Measurements from ENCODE around the gene MAFB. TPM values are rescaled to one million over a fixed set of nuclear protein-coding genes. Genes with fewer than 3 reads are reported as not detected.

Gene MAFB
- total and polyA plus RNA-seq, 4 donors: 9.7 to 12.9 (median 11.4) TPM

DNA sequence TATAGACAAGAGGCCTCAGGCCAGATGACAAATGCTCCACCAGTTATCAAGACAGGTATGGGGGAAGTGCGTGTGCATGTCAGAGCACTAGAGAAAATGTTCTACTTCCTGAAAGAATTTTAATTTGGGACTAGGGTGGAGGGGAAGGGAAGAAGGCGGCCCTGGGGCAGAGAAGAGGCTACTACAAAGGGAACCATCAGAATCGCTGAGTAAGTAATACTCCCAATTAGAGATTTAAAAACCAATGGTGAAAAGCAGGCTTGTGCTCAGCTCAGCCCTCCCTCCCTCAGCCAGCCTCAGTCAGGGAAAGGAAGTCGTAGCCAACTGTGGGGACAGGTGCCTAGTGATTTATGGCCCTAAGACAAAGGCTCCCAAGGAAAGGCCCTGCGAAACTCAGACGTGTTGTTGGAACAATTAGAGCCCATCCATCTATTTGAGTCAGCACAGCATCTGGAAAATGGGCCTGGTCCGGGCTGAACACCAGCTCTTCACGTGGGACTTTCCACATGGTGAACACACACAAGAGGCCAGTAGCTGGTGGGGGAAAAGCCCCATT, 15.0 kb upstream of the MAFB start:
- H3K27me3 ChIP-seq (ENCODE audit: control insufficient read depth in 4 of 4, insufficient read depth in 4 of 4, low read length in 3 of 4): no peaks in the 10 kb centered on the region
- WGBS: 81% methylated on average over 8 of the region's 8 CpGs
- no peak for DNase-seq (ENCODE audit: low spot score)
- H3K36me3 ChIP-seq (ENCODE audit: control insufficient read depth in 4 of 4, insufficient read depth in 3 of 4, low read depth in 1 of 4, low read length in 3 of 4): no peaks in the 10 kb centered on the region
- H3K27ac ChIP-seq (ENCODE audit: low read depth in 1 of 2, low read length in 2 of 2): no peak overlapping the region
- H3K4me3 ChIP-seq (ENCODE audit: low read depth in 1 of 3, low read length in 3 of 3): no peak overlapping the region
- no peak for TF ChIP-seq GABPA (IDR thresholded peaks at IDR 0.05 in 1 of 2, conservative IDR thresholded peaks at IDR 0.05 in 1 of 2)
- H3K4me1 ChIP-seq (ENCODE audit: control insufficient read depth in 4 of 4, insufficient read depth in 4 of 4, low read length in 3 of 4): no peaks in the 10 kb centered on the region
- no peak overlapping the region for H3K9ac ChIP-seq (ENCODE audit: low read depth in 1 of 2, low read length in 2 of 2)
- no peaks in the 10 kb centered on the region for H3K9me3 ChIP-seq (ENCODE audit: control insufficient read depth in 4 of 4, low read length in 3 of 4)

DNA sequence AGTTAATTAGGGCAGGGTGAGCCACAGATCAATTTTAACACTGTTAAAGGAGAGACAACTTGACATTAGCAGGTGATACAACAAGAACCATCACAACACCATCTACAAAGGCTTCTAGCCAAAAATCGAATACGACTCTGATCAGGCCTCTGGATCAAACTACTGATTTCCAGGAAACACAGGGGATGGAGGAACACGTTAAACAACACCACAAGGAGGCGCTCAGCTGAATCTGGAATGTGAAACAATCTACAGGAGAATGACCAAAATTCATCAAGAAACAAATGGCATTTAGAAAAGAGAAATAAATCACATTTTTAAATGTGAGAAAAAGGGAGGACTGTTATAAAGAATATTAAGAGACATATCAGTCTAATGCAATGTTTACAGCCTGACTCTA, 13.5 kb upstream of the MAFB start:
- Histone ChIP-seq H3K4me3 (ENCODE audit: low read depth in 1 of 3, low read length in 3 of 3) (no peak overlapping the region), H3K4me1 (ENCODE audit: control insufficient read depth in 4 of 4, insufficient read depth in 4 of 4, low read length in 3 of 4) (peaks cover 0 to 5% (median 0%) of the 10 kb centered on the region in 4 donors), H3K9ac (ENCODE audit: low read depth in 1 of 2, low read length in 2 of 2) (no peak overlapping the region), H3K27ac (ENCODE audit: low read depth in 1 of 2, low read length in 2 of 2) (no peak overlapping the region), H3K27me3 (ENCODE audit: control insufficient read depth in 4 of 4, insufficient read depth in 4 of 4, low read length in 3 of 4) (no peaks in the 10 kb centered on the region), H3K36me3 (ENCODE audit: control insufficient read depth in 4 of 4, insufficient read depth in 3 of 4, low read depth in 1 of 4, low read length in 3 of 4) (no peaks in the 10 kb centered on the region), H3K9me3 (ENCODE audit: control insufficient read depth in 4 of 4, low read length in 3 of 4) (no peaks in the 10 kb centered on the region)
- DNase-seq (ENCODE audit: low spot score): no peak
- TF ChIP-seq NR2F2 (IDR thresholded peaks at IDR 0.05): no peak
- no peak for TF ChIP-seq RAD21 (IDR thresholded peaks at IDR 0.05)
- WGBS: 75% methylated on average over 4 of the region's 4 CpGs

DNA sequence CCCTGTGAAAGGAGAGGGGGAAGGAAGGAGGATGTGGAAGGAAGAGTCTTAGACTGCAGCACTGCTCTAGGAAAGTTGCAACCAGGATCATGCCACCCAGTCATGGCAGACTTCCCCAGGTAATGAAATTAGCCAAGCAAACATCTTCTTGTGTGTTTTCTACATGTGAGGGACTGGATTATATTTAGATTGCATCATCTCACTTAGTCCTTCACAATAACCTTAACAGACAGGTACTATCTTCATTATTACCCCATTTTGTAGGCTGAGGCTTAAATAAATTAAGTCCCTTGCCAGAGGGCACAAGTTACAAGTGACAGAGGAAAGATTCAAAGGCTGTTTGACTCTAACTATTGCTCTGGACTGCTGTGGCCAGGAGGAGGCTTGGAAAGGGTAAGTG, 9.7 kb upstream of the MAFB start:
- H3K9me3 ChIP-seq (ENCODE audit: control insufficient read depth in 4 of 4, low read length in 3 of 4): no peaks in the 10 kb centered on the region
- H3K27ac ChIP-seq (ENCODE audit: low read depth in 1 of 2, low read length in 2 of 2): no peak overlapping the region
- TF ChIP-seq, protein P1, sequence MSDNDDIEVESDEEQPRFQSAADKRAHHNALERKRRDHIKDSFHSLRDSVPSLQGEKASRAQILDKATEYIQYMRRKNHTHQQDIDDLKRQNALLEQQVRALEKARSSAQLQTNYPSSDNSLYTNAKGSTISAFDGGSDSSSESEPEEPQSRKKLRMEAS (IDR thresholded peaks at IDR 0.05): no peak
- DNase-seq (ENCODE audit: low spot score): no peak
- H3K36me3 ChIP-seq (ENCODE audit: control insufficient read depth in 4 of 4, insufficient read depth in 3 of 4, low read depth in 1 of 4, low read length in 3 of 4): no peaks in the 10 kb centered on the region
- no peaks in the 10 kb centered on the region for H3K27me3 ChIP-seq (ENCODE audit: control insufficient read depth in 4 of 4, insufficient read depth in 4 of 4, low read length in 3 of 4)
- H3K9ac ChIP-seq (ENCODE audit: low read depth in 1 of 2, low read length in 2 of 2): no peak overlapping the region
- H3K4me3 ChIP-seq (ENCODE audit: low read depth in 1 of 3, low read length in 3 of 3): no peak overlapping the region
- H3K4me1 ChIP-seq (ENCODE audit: control insufficient read depth in 4 of 4, insufficient read depth in 4 of 4, low read length in 3 of 4): peaks cover 0 to 5% (median 0%) of the 10 kb centered on the region in 4 donors

DNA sequence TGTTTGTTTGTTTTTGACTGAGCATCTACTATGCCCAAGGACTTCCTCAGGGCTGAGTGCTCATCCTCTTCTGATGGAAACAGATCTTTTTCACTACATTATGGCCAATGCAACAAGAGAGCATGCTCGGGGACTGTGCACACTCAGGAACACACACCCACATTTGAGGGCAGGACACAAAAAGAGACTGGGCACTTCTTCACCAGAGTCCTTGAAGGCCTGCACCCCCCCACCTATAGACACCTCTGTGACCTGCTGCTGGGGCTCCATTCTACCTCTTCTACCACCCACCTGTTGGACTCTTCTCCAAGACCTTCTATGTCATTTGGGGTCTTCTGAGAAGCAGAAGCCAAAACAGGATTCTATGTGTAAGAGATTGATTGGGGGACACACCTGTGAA, 9.2 kb upstream of the MAFB start:
- H3K36me3 ChIP-seq (ENCODE audit: control insufficient read depth in 4 of 4, insufficient read depth in 3 of 4, low read depth in 1 of 4, low read length in 3 of 4): no peaks in the 10 kb centered on the region
- no peaks in the 10 kb centered on the region for H3K9me3 ChIP-seq (ENCODE audit: control insufficient read depth in 4 of 4, low read length in 3 of 4)
- peaks cover 0 to 5% (median 0%) of the 10 kb centered on the region in 4 donors for H3K4me1 ChIP-seq (ENCODE audit: control insufficient read depth in 4 of 4, insufficient read depth in 4 of 4, low read length in 3 of 4)
- H3K27ac ChIP-seq (ENCODE audit: low read depth in 1 of 2, low read length in 2 of 2): no peak overlapping the region
- no peak overlapping the region for H3K9ac ChIP-seq (ENCODE audit: low read depth in 1 of 2, low read length in 2 of 2)
- H3K27me3 ChIP-seq (ENCODE audit: control insufficient read depth in 4 of 4, insufficient read depth in 4 of 4, low read length in 3 of 4): no peaks in the 10 kb centered on the region
- 89% methylated on average over 1 of the region's 1 CpG for WGBS
- no peak overlapping the region for H3K4me3 ChIP-seq (ENCODE audit: low read depth in 1 of 3, low read length in 3 of 3)
- no peak for DNase-seq (ENCODE audit: low spot score)
- TF ChIP-seq, protein P2, sequence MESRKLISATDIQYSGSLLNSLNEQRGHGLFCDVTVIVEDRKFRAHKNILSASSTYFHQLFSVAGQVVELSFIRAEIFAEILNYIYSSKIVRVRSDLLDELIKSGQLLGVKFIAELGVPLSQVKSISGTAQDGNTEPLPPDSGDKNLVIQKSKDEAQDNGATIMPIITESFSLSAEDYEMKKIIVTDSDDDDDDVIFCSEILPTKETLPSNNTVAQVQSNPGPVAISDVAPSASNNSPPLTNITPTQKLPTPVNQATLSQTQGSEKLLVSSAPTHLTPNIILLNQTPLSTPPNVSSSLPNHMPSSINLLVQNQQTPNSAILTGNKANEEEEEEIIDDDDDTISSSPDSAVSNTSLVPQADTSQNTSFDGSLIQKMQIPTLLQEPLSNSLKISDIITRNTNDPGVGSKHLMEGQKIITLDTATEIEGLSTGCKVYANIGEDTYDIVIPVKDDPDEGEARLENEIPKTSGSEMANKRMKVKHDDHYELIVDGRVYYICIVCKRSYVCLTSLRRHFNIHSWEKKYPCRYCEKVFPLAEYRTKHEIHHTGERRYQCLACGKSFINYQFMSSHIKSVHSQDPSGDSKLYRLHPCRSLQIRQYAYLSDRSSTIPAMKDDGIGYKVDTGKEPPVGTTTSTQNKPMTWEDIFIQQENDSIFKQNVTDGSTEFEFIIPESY (IDR thresholded peaks at IDR 0.05): no peak
- TF ChIP-seq GABPA (IDR thresholded peaks at IDR 0.05 in 1 of 2, conservative IDR thresholded peaks at IDR 0.05 in 1 of 2) (no peak), NR2F2 (IDR thresholded peaks at IDR 0.05) (no peak), YY1 (IDR thresholded peaks at IDR 0.05) (no peak), FOXA2 (IDR thresholded peaks at IDR 0.05) (no peak), EGR1 (IDR thresholded peaks at IDR 0.05; ENCODE audit: low read depth in 2 of 2) (no peak), HNF4G (IDR thresholded peaks at IDR 0.05) (no peak), SP1 (IDR thresholded peaks at IDR 0.05) (no peak), FOXA1 (IDR thresholded peaks at IDR 0.05) (no peak), TAF1 (conservative IDR thresholded peaks at IDR 0.05) (no peak), HNF4A (conservative IDR thresholded peaks at IDR 0.05) (no peak), RAD21 (IDR thresholded peaks at IDR 0.05) (no peak), JUND (IDR thresholded peaks at IDR 0.05) (no peak), RXRA (IDR thresholded peaks at IDR 0.05) (no peak)
- TF ChIP-seq, protein P3, sequence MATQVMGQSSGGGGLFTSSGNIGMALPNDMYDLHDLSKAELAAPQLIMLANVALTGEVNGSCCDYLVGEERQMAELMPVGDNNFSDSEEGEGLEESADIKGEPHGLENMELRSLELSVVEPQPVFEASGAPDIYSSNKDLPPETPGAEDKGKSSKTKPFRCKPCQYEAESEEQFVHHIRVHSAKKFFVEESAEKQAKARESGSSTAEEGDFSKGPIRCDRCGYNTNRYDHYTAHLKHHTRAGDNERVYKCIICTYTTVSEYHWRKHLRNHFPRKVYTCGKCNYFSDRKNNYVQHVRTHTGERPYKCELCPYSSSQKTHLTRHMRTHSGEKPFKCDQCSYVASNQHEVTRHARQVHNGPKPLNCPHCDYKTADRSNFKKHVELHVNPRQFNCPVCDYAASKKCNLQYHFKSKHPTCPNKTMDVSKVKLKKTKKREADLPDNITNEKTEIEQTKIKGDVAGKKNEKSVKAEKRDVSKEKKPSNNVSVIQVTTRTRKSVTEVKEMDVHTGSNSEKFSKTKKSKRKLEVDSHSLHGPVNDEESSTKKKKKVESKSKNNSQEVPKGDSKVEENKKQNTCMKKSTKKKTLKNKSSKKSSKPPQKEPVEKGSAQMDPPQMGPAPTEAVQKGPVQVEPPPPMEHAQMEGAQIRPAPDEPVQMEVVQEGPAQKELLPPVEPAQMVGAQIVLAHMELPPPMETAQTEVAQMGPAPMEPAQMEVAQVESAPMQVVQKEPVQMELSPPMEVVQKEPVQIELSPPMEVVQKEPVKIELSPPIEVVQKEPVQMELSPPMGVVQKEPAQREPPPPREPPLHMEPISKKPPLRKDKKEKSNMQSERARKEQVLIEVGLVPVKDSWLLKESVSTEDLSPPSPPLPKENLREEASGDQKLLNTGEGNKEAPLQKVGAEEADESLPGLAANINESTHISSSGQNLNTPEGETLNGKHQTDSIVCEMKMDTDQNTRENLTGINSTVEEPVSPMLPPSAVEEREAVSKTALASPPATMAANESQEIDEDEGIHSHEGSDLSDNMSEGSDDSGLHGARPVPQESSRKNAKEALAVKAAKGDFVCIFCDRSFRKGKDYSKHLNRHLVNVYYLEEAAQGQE (IDR thresholded peaks at IDR 0.05): no peak
- TF ChIP-seq, protein P4, sequence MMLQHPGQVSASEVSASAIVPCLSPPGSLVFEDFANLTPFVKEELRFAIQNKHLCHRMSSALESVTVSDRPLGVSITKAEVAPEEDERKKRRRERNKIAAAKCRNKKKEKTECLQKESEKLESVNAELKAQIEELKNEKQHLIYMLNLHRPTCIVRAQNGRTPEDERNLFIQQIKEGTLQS (IDR thresholded peaks at IDR 0.05): no peak
- TF ChIP-seq, protein P1 (IDR thresholded peaks at IDR 0.05): no peak

Data from liver (tissue), 9 donors.